NCI-H2171 (cell line): ENCODE data around the gene BORCS8.

Experiments used
- DNase-seq: peaks from one replicate; lab custom pipeline; 2025; lab: John Stamatoyannopoulos, UW

Gene BORCS8

DNA sequence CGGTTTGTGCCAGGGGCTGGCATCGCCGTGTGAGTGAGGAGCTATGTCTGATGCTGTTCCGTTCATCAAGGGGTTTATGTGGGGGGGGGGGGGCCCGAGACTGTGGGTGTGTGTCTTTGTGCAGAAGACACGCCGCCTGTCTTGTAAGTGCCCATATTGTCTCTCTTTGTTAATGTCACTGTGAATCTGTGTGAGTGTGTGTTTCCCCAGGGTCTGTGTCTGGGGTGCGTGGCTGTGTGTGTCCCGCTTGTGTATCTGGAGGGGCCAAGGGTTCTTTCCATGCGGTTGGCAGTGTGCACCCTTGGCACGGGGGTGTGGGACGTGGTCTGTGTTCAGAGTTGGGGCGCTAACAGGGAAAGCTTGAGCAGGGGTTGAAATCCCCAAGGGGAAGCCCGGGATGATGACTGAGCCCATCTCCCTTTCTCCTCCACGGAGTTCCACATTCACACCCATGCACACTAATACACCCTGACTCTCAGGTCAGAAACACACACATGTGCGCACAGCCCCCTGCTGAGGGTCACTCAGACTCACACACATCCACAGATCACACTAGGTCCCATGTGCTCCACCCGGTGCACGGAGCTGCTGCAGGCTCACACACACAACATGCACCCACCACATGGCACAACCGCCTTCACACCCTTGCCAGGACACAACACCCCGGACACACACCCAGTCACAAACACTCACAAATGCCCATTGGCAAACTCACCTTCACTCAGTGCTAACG, 21.6 kb upstream of the BORCS8 start:
- DNase-seq: no peak

GRCh38 chr19:19212916-19213315, 21.0 kb upstream of the BORCS8 start:
- no peak for DNase-seq

- no peak for DNase-seq
These were observed 19.8 kb upstream of the BORCS8 start, which contains the start of gene NCAN for GRCh38 chr19:19211499-19212420. TSS of gene NCAN (plus strand) at chr19:19211958. CDS start at chr19:19216954, 4,996 bp downstream.

- peak; percentile 31 for DNase-seq
These were observed 17.4 kb upstream of the BORCS8 start for GRCh38 chr19:19209372-19209771.

DNA sequence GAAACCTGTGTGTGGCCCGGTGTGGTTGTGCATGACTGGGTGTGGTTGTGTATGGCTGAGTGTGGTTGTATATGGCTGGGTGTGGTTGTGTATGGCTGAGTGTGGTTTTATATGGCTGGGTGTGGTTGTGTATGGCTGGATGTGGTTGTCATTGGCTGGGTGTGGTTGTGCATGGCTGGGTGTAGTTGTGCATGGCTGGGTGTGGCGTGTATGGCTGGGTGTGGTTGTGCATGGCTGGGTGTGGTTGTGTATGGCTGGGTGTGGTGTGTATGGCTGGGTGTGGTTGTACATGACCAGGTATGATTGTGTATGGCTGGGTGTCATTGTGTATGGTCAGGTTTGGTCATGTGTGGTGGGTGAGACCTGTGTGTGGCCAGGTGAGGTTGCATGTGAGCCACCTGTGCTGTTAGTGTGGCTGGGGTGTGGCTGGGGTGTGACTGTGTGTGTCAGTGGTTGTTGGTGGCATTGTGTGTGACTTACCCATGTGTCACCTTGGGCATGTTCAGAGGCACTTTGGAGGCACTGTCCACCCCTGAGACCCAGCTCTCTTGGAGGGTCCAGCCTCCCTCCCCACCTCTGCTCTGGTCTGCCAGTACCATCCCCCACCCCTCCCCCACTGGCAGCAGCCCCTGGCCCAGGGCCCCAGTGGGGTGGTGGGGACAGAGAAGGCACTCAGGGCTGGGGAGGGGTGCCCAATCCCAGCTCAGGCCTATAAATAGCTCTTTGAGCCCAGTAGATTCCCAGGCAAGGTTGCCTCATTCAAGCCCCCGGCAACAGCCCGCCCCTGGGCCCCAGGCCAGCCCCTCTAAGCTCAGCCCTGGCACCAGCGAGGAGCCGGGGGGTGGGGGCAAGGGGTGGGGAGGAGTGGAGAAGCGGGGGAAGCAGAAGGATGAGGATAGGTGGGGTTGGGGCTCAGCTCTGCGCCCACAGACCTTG, 16.0 kb upstream of the BORCS8 start:
- DNase-seq: no peak

DNA sequence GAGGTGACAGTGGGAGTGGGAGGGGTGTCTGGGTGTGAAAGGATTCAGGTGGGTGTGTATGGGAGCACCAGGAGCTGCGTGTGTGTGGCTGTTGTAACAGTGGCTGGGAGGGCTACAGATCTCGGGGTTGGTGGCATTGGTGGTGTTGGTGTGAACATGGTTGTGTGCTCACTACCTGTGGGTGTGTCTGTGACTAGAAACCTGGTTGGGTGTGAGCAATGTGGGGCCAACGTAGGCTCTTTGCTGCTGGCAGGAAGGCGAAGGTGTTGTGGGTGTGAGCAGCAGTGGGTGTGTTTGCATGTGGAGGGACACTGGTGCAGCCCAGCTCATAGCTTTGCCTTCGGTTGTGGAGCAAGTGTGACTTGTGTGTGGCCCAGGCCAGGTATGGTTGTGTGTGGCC, 15.0 kb upstream of the BORCS8 start:
- DNase-seq: no peak

- no peak for DNase-seq
These were observed 13.8 kb upstream of the BORCS8 start for GRCh38 chr19:19205416-19206410.

DNA sequence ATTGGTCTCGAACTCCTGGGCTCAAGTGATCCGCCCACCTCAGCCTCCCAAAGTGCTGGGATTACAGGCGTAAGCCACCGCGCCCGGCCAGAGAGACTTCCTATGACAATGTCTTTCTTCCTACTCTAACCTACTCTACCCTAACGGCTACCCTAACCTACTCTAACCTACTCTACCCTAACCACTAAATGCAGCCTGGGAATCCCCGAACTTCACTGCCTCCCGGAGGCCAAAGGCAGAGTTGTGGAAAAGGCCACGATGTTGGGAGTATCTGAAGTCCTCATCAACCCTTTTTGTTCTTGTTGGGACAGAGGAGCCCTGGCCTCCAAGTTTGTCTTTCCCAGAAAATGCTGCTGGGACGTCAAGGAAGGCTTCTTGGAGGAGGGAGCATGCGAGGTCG, 12.2 kb upstream of the BORCS8 start:
- DNase-seq: no peak

DNA sequence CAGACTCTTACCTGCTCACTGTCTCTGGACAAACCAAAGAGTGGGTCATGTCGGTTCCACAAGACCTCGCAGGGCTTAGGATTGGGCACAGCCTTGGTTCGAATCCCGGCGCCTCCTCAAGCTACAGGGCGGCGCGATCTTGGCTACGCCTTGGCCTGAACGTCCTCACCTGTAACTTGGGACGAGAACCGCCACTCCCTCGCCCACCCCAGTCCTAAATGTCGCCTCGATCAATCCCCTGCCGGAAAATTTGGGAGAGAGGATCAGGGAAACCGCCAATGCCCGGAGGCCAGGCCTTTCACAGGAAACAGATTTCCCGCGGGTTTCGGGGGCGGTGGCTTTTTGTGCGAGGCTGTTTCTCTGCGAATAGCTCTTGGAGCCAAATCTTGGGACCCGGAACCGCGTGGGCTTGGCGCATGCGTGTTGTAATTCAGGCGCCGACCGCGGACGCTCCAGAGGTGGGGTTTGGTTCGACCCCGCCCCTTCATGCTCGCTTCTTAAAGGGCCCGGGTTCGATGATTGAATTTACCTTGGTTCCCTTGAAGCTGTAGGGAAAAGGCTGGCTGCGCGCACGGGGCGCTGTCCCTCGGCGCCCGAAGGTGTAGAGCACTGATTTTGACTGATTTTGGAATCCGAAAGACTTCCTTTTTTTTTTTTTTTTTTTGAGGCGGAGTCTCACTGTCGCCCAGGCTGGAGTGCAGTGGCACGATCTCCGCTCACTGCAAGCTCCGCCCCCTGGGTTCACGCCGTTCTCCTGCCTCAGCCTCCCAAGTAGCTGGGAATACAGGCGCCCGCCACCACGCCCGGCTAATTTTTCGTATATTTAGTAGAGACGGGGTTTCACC, 11.3 kb upstream of the BORCS8 start, which contains the start of gene NR2C2AP:
Gene NR2C2AP (minus strand): TSS at position 403 of the 845 bp plus-strand sequence. CDS start 354 bp downstream, at position 49.
- DNase-seq: peak; percentile 81

GRCh38 chr19:19202707-19203011, 10.7 kb upstream of the BORCS8 start:
- no peak for DNase-seq

DNA sequence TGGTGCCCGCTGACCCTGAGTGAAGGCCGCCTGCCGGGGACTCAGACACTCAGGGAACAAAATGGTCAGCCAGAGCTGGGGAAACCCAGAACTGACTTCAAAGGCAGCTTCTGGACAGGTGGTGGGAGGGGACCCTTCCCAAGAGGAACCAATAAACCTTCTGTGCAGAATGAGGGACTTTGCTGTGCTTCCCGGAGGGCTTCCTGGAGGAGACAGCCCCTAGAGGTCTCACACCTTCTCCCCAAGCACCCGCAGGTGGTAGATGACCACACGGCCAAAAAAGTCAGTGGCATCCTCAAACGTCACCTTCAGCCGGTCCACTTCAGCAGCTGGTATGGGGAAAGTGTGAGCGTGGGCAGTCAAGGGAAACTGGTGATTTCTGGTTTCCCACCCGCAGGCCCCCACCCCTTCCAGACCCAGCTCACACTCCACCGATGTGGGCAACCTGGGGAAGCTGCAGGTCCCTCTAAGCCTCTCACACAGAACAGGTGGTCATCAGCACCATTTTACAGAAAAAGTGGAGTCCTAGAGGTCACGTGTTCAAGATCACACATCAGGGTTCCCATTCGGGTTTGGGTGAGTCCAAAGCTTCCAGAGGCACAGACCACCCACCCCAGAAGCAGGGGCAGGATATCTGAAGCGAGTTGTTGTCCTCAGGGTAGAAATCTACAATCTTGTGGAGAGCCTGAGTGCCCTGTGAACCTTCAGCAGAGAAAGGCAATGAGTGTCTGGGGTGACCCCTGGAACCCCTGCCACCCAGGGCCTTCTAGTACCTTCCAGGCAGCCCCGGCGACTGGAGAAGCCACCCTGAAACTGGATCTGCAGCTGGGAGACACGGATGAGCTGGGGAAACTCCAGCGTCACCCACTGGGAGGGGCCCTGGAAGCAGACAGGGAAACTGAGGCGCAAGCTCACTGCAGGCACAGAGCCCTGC, 10.0 kb upstream of the BORCS8 start:
- DNase-seq: no peak

DNA sequence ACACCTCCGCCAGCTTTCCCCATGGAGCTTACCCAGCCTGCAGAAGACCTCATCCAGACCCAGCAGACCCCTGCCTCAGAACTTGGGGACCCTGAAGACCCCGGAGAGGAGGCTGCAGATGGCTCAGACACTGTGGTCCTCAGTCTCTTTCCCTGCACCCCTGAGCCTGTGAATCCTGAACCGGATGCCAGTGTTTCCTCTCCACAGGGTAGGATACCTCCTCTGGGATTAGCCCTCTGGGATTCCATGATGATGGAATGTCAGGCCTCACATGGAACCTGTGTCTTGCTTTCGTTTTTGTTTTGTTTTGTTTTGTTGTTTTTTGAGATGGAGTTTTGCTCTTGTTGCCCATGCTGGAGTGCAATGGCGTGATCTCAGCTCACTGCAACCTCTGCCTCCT, 2.0 kb upstream of the BORCS8 start:
- DNase-seq: no peak

GRCh38 chr19:19192910-19193423, 1.0 kb upstream of the BORCS8 start:
- no peak for DNase-seq

- DNase-seq: no peak
These were observed 229 bp downstream of the BORCS8 start for GRCh38 chr19:19191768-19192077.

- DNase-seq: no peak
These were observed 5.2 kb downstream of the BORCS8 start for GRCh38 chr19:19186742-19187141.

DNA sequence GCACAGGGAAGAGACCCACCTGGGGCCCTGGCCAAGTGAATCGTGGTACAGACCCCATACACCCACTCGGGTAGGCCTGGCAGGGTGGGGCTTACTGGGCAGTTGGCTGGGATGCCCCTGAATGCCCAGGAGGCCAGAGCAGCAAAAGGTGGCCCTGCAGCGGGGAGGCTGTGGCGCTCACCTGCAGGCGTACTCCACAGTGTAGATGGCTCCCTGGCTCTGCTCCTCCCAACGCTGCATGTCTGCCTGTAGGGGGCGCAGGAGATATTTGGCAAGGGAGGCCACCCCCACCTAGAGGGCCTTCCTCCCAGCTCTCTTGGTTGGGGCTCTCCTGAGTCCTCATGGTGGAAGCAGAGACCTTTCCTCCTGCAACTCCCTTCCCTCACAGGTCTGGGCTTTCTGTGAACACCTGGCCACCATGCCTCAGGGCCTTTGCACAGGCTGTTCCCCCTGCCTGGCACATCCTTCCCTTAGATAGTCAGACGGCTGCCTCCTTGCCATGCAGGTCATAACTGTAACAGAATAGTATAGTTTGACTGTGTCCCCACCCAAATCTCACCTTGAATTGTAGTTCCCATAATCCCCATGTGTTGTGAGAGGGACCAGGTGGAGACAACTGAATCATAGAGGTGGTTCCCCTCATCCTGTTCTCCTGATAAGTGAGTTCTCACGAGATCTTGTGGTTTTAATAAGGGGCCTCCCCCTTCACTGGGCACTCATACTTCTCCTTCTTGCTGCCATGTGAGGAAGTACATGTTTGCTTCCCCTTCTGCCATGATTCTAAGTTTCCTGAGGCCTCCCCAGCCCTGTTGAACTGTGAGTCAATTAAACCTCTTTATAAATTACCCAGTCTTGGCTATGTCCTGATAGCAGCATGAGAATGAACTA, 5.9 kb downstream of the BORCS8 start:
- DNase-seq: peak; percentile 11

DNA sequence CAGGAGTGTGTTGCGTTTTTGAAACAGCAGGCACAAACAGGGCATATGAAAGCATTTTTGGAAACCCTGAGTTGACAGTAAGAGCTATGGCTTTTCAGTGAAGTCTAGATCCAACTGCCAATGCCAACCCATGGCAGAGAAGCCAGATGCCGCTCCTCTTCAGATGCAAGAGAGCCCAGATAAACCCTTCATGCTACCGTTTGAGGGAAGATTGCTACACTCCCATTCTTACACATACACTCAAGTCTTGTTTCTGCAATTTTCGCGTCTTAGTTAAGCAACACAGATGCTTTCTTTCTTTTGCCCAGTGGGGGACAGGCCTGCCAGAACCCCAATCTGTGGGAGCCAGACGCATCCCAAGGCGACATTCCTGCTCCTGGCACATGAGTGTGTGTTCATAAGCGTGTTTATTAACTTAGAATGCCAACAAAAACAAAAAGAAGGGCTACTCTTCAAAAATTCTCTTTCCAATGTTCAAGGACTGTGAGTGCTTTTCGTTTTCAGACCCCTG, 10.4 kb downstream of the BORCS8 start:
- no peak for DNase-seq
